Myometrial cell (primary cell): Measurements from ENCODE around the gene RYR3. TPM values are rescaled to one million over a fixed set of nuclear protein-coding genes. Genes with fewer than 3 reads are reported as not detected.

ENCODE experiments used
- total RNA-seq: library from RNA; depleted of rRNA; stranded (reverse); fragments of >200 nt; gene quantifications from 2 replicates; pipeline ENCODE4 v1.2.3, GENCODE V29; 2015

The RYR3 gene
- total RNA-seq: not detected in 2 replicates

GRCh38 chr15:33310481-33311311, at the start of gene RYR3:
RYR3 (plus strand) TSS chr15:33310967; CDS start chr15:33311046, 79 bp downstream.

Other genes starting within 250 kb of the RYR3 start
- 1.2 TPM in 2 replicates for gene FMN1, start 116.3 kb upstream of the RYR3 start, total RNA-seq